ENCODE measurements around the gene STAMBPL1.
A peak's percentile ranks its signal among the peaks of the same experiment; 100 is the strongest.

The STAMBPL1 gene

GRCh38 chr10:88873757-88874156, 6.3 kb upstream of the STAMBPL1 start:
- TF ChIP-seq, protein P1, sequence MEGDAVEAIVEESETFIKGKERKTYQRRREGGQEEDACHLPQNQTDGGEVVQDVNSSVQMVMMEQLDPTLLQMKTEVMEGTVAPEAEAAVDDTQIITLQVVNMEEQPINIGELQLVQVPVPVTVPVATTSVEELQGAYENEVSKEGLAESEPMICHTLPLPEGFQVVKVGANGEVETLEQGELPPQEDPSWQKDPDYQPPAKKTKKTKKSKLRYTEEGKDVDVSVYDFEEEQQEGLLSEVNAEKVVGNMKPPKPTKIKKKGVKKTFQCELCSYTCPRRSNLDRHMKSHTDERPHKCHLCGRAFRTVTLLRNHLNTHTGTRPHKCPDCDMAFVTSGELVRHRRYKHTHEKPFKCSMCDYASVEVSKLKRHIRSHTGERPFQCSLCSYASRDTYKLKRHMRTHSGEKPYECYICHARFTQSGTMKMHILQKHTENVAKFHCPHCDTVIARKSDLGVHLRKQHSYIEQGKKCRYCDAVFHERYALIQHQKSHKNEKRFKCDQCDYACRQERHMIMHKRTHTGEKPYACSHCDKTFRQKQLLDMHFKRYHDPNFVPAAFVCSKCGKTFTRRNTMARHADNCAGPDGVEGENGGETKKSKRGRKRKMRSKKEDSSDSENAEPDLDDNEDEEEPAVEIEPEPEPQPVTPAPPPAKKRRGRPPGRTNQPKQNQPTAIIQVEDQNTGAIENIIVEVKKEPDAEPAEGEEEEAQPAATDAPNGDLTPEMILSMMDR (IDR thresholded peaks at IDR 0.05; ENCODE audit: insufficient read depth, low read depth, low read length, missing control alignments) = no peak
- no peak overlapping the region for H3K4me3 ChIP-seq (ENCODE audit: low read length)
- no peak for DNase-seq (ENCODE audit: low read depth)

DNA sequence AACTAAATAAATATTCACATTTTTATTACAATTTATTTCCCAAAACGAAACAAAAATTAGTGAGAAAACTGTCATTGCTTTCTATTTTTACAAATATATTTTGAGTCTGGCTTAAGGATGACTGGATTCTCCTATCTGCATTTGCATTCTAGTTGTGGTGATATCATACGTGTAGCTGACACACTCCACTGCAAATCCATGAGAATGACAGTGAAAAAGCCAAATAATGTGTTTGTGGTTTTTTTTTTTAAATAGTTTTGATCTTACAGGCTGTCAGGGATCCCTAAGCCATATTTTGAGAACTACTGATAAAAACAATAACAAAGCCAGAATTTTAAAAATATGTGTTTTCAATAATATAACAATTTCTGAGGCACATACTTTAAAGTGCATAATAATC, 5.8 kb upstream of the STAMBPL1 start:
- TF ChIP-seq, protein P1 (IDR thresholded peaks at IDR 0.05; ENCODE audit: insufficient read depth, low read depth, low read length, missing control alignments) = no peak
- no peak for DNase-seq (ENCODE audit: low read depth)
- H3K4me3 ChIP-seq (ENCODE audit: low read length) = no peak overlapping the region

DNA sequence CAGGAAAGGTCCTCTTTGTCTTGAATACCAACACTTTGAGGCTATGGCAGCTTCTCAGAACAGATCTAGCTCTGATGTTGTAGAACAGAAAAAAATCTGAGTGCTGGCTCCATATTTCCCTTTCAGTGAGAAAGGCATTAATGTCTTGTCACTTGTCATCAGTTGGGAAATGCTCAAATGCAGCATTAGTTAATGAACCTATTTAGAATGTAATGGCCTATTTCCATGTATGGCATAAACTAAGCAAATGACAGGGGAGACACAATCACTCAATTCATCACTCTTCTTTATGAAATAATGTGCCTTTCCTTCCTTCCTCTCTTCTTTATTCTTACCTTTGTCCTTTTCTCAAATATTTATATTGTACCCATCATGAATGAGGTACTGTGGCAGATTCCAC, 5.0 kb upstream of the STAMBPL1 start:
- no peak overlapping the region for H3K4me3 ChIP-seq (ENCODE audit: low read length)
- TF ChIP-seq, protein P1 (IDR thresholded peaks at IDR 0.05; ENCODE audit: insufficient read depth, low read depth, low read length, missing control alignments) = no peak
- no peak for DNase-seq (ENCODE audit: low read depth)

DNA sequence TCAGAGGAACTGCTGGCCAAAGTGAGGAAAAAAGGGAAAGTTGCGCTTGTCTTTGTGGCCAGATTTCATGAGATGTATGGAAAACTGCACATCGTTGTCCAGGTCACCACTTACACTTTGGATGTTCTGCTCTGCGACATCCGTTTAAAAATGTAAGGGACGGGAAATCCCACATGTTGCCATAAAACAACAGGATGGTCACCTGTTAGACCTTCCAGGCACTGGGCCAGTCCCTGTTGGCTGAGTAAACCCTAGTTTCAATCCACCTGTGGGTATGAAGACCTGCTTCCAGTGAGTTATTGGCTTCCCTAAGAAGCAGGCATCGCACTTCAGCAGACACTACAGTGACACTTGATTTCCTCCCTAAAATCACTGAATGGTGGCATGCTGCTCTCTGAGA, 2.7 kb upstream of the STAMBPL1 start:
- H3K4me3 ChIP-seq (ENCODE audit: low read length) = no peak overlapping the region
- DNase-seq (ENCODE audit: low read depth) = no peak
- TF ChIP-seq, protein P1 (IDR thresholded peaks at IDR 0.05; ENCODE audit: insufficient read depth, low read depth, low read length, missing control alignments) = no peak

DNA sequence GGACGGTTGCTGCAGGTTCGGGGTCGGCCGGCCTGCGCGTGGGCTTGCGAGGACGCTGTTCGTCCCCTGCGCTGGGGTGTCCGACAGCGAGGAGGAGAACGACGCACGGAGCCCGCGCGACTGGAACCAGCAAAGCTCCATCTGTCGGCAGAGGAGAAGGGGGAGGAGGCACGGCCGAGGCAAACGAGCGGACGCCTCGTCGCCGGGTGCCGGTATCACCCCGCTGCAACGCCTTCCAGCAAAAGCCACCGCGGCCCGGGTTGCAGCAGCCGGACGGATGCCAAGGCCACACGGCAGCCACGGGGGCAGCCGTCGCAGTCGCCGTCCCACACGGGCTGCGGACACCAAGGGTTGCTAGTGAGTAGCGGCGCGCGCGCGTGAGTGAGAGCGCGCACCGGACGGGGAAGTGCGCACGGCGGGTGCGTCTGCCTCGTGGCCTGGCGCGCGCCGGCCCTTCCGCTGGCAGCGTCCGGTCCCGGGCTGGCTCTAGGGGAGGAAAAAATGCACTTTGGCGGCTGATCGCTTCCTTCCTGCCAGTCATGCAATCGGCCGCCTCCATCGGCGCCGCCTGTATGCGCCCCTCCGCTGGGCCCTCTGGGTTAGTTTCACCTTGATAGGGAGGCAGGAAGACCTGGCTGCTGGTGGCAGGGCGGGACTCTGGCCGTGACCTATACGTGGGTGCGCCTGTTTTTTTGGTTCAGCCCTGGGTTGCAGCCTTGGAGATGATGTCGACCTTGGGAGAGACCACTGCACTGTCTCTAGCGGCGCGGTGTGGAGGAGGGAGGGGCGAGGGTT, 434 bp downstream of the STAMBPL1 start:
- DNase-seq (ENCODE audit: low read depth) = peak; percentile 74
- peak overlapping the region; percentile 65 for H3K4me3 ChIP-seq (ENCODE audit: low read length)
- TF ChIP-seq, protein P1 (IDR thresholded peaks at IDR 0.05; ENCODE audit: insufficient read depth, low read depth, low read length, missing control alignments) = peak; percentile 23

DNA sequence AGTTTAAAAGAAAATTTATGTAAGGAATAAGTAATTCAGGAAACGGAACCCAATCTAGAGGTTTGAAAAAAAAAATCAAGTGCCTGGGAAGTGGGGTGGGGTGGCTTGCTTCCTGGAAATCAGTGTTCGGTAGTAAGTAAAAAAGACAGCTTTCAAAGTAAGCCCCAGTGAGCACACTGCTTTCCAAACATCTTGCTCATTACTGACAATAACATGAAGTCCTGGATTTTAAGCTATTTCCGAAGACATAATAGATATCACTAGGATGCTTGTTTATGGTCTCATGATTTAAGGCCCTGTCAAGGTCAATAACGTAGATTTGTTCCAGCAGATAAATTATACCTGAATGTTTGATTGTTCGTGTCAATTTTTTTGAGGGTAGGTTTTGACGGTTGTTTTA, 1.3 kb downstream of the STAMBPL1 start:
- DNase-seq (ENCODE audit: low read depth) = no peak
- peak overlapping the region; percentile 65 for H3K4me3 ChIP-seq (ENCODE audit: low read length)
- TF ChIP-seq, protein P1 (IDR thresholded peaks at IDR 0.05; ENCODE audit: insufficient read depth, low read depth, low read length, missing control alignments) = no peak

Measured in epithelial cell of esophagus (primary cell).